ENCODE measurements around the gene BEST2. TPM values are rescaled to one million over a fixed set of nuclear protein-coding genes. Genes with fewer than 3 reads are reported as not detected.
A peak's percentile ranks its signal among the peaks of the same experiment; 100 is the strongest.
"Not testable (repeated sequence)": the region's sequence is repeated elsewhere in the genome, so short reads cannot be mapped to it uniquely, and the experiment has no call there.

BEST2 gene
- polyA plus RNA-seq, 4 donors, result 0.13 to 0.14 TPM; not detected in 2

- DNase-seq (ENCODE audit: low read depth in 4 of 4, low spot score in 2 of 4), result no peak
These were observed 44.8 kb downstream of the BEST2 start for GRCh38 chr19:12796146-12797071.

GRCh38 chr19:12797141-12797587 lies 45.6 kb downstream of the BEST2 start:
- DNase-seq (ENCODE audit: low read depth in 4 of 4, low spot score in 2 of 4), result no peak

- not testable (repeated sequence) for DNase-seq (ENCODE audit: low read depth in 4 of 4, low spot score in 2 of 4)
These were observed 46.0 kb downstream of the BEST2 start for GRCh38 chr19:12797607-12798006.

GRCh38 chr19:12799742-12800465 lies 48.3 kb downstream of the BEST2 start:
- DNase-seq (ENCODE audit: low read depth in 4 of 4, low spot score in 2 of 4), result no peak

- DNase-seq (ENCODE audit: low read depth in 4 of 4, low spot score in 2 of 4), result no peak
These were observed 48.8 kb downstream of the BEST2 start for GRCh38 chr19:12800466-12800770.

GRCh38 chr19:12800923-12801465 lies 49.4 kb downstream of the BEST2 start:
- no peak for DNase-seq (ENCODE audit: low read depth in 4 of 4, low spot score in 2 of 4)

GRCh38 chr19:12801466-12802266 lies 50.1 kb downstream of the BEST2 start, which contains the start of the genes PRDX2 and THSD8:
TSS of gene PRDX2 (minus strand) at chr19:12801800. CDS start at chr19:12801261, 539 bp downstream.
TSS of gene THSD8 (plus strand) at chr19:12802069. CDS start at chr19:12802072, 3 bp downstream.
- no peak for DNase-seq (ENCODE audit: low read depth in 4 of 4, low spot score in 2 of 4)

- DNase-seq (ENCODE audit: low read depth in 4 of 4, low spot score in 2 of 4), result no peak
These were observed 50.9 kb downstream of the BEST2 start for GRCh38 chr19:12802267-12803106.

- DNase-seq (ENCODE audit: low read depth in 4 of 4, low spot score in 2 of 4), result no peak
These were observed 52.5 kb downstream of the BEST2 start for GRCh38 chr19:12804051-12804450.

GRCh38 chr19:12806242-12807081 lies 54.9 kb downstream of the BEST2 start, which contains the start of gene RNASEH2A:
TSS of gene RNASEH2A (plus strand) at chr19:12806584. CDS start at chr19:12806674, 90 bp downstream.
- DNase-seq (ENCODE audit: low read depth in 4 of 4, low spot score in 2 of 4), result peak in 1 of 4 donors; percentile 83

Other genes with a start within 250 kb of the BEST2 start
- gene ZNF564, start 200.3 kb upstream of the BEST2 start, polyA plus RNA-seq (ENCODE audit: insufficient read length in 4 of 4), result 10 to 100 TPM; 11.1 to 14.6 (median 13.4) TPM
- 1 to 10 TPM; 3.5 to 6.4 (median 5.7) TPM for gene ZNF490, start 141.0 kb upstream of the BEST2 start, polyA plus RNA-seq (ENCODE audit: insufficient read length in 4 of 4)
- gene ZNF791, start 140.9 kb upstream of the BEST2 start, polyA plus RNA-seq (ENCODE audit: insufficient read length in 4 of 4), result 10 to 100 TPM; 13.7 to 26.7 (median 20.9) TPM
- 10 to 100 TPM; 23.6 to 35.9 (median 33.6) TPM for gene MAN2B1, start 85.0 kb upstream of the BEST2 start, polyA plus RNA-seq (ENCODE audit: insufficient read length in 4 of 4)
- gene WDR83, start 85.0 kb upstream of the BEST2 start, polyA plus RNA-seq (ENCODE audit: insufficient read length in 4 of 4), result 10 to 100 TPM; 12.0 to 30.5 (median 22.5) TPM
- 10 to 100 TPM; 72.6 to 98.7 (median 85.4) TPM for gene DHPS, start 69.9 kb upstream of the BEST2 start, polyA plus RNA-seq (ENCODE audit: insufficient read length in 4 of 4)
- under 1 TPM in 1 of 4 donors, not detected in 3; 0.49 TPM for gene GNG14, start 63.8 kb upstream of the BEST2 start, polyA plus RNA-seq (ENCODE audit: insufficient read length in 4 of 4)
- 10 to 100 TPM; 13.6 to 18.8 (median 16.2) TPM for gene FBXW9, start 55.2 kb upstream of the BEST2 start, polyA plus RNA-seq (ENCODE audit: insufficient read length in 4 of 4)
- gene TNPO2, start 27.9 kb upstream of the BEST2 start, polyA plus RNA-seq (ENCODE audit: insufficient read length in 4 of 4), result 10 to 100 TPM; 55.5 to 98.6 (median 72.3) TPM
- 100 to 1,000 TPM; 143 to 230 (median 189) TPM for gene TRIR, start 17.1 kb upstream of the BEST2 start, polyA plus RNA-seq (ENCODE audit: insufficient read length in 4 of 4)
- 100 to 1,000 TPM in 1 of 4 donors, 10 to 100 TPM in 3; 76.8 to 108 (median 91.6) TPM for gene GET3, start 14.3 kb upstream of the BEST2 start, polyA plus RNA-seq (ENCODE audit: insufficient read length in 4 of 4)
- gene HOOK2, start 23.8 kb downstream of the BEST2 start, polyA plus RNA-seq (ENCODE audit: insufficient read length in 4 of 4), result 10 to 100 TPM; 34.6 to 85.0 (median 63.2) TPM
- gene JUNB, start 39.7 kb downstream of the BEST2 start, polyA plus RNA-seq (ENCODE audit: insufficient read length in 4 of 4), result 10 to 100 TPM; 15.6 to 78.0 (median 30.9) TPM
- gene PRDX2, start 50.0 kb downstream of the BEST2 start, polyA plus RNA-seq (ENCODE audit: insufficient read length in 4 of 4), result 100 to 1,000 TPM; 294 to 388 (median 320) TPM
- 10 to 100 TPM in 2 of 4 donors, 1 to 10 TPM in 2; 5.4 to 10.8 (median 8.0) TPM for gene THSD8, start 50.3 kb downstream of the BEST2 start, polyA plus RNA-seq (ENCODE audit: insufficient read length in 4 of 4)
- gene RNASEH2A, start 54.8 kb downstream of the BEST2 start, polyA plus RNA-seq (ENCODE audit: insufficient read length in 4 of 4), result 10 to 100 TPM; 29.1 to 45.7 (median 35.3) TPM
- under 1 TPM in 1 of 4 donors, not detected in 3; 0.08 TPM for gene RTBDN, start 82.8 kb downstream of the BEST2 start, polyA plus RNA-seq (ENCODE audit: insufficient read length in 4 of 4)
- 1 to 10 TPM in 3 of 4 donors, under 1 TPM in 1; 0.92 to 2.0 (median 1.3) TPM for gene MAST1, start 86.7 kb downstream of the BEST2 start, polyA plus RNA-seq (ENCODE audit: insufficient read length in 4 of 4)
- gene DNASE2, start 129.7 kb downstream of the BEST2 start, polyA plus RNA-seq (ENCODE audit: insufficient read length in 4 of 4), result 10 to 100 TPM in 3 of 4 donors, 1 to 10 TPM in 1; 9.7 to 15.3 (median 12.6) TPM
- under 1 TPM; 0.22 to 0.99 (median 0.42) TPM for gene KLF1, start 135.4 kb downstream of the BEST2 start, polyA plus RNA-seq (ENCODE audit: insufficient read length in 4 of 4)
- gene GCDH, start 139.4 kb downstream of the BEST2 start, polyA plus RNA-seq (ENCODE audit: insufficient read length in 4 of 4), result 10 to 100 TPM; 27.4 to 38.4 (median 35.4) TPM
- gene SYCE2, start 167.5 kb downstream of the BEST2 start, polyA plus RNA-seq (ENCODE audit: insufficient read length in 4 of 4), result 1 to 10 TPM; 2.2 to 4.7 (median 3.3) TPM
- gene FARSA, start 181.9 kb downstream of the BEST2 start, polyA plus RNA-seq (ENCODE audit: insufficient read length in 4 of 4), result 10 to 100 TPM; 41.7 to 67.4 (median 55.2) TPM
- gene CALR, start 186.8 kb downstream of the BEST2 start, polyA plus RNA-seq (ENCODE audit: insufficient read length in 4 of 4), result 100 to 1,000 TPM; 819 to 974 (median 899) TPM
- 100 to 1,000 TPM in 1 of 4 donors, 10 to 100 TPM in 3; 61.9 to 102 (median 87.3) TPM for gene RAD23A, start 194.1 kb downstream of the BEST2 start, polyA plus RNA-seq (ENCODE audit: insufficient read length in 4 of 4)
- 10 to 100 TPM; 29.9 to 54.1 (median 39.2) TPM for gene GADD45GIP1, start 205.4 kb downstream of the BEST2 start, polyA plus RNA-seq (ENCODE audit: insufficient read length in 4 of 4)
- under 1 TPM in 3 of 4 donors, not detected in 1; 0.08 to 0.28 (median 0.13) TPM for gene DAND5, start 217.8 kb downstream of the BEST2 start, polyA plus RNA-seq (ENCODE audit: insufficient read length in 4 of 4)
- 10 to 100 TPM; 15.3 to 27.6 (median 20.0) TPM for gene NFIX, start 243.7 kb downstream of the BEST2 start, polyA plus RNA-seq (ENCODE audit: insufficient read length in 4 of 4)